Heart left ventricle (tissue), 16 donors: ENCODE measurements around the gene PLA2R1. TPM values are rescaled to one million over a fixed set of nuclear protein-coding genes. Genes with fewer than 3 reads are reported as not detected.

Experiments used
- ATAC-seq, 4 donors: fragments of 200-7000 bp; cut with Tn5 transposase; one replicate each; pipeline ENCODE4 v1.9.1; 2020 to 2022; ENCODE audit warnings: moderate library complexity in 4 of 4, mild to moderate bottlenecking in 3 of 4, moderate number of reproducible peaks in 1 of 4
- DNase-seq, 5 donors: peaks; one replicate each; pipeline ENCODE4 v3.0.0-alpha.2; 2020
- H3K27ac ChIP-seq, 12 donors: fragments of 200-600 bp; sonication (generic) in 4 of 12; one replicate each; pipeline versions ENCODE4 v1.5.0 to v1.8.0; 2016 to 2022; ENCODE audit warnings: mild to moderate bottlenecking in 2 of 12
- H3K27me3 ChIP-seq, 9 donors: fragments of 200-600 bp; sonication (generic) in 2 of 9; one replicate each; pipeline versions ENCODE4 v1.5.1 to v1.8.0; 2016 to 2022; ENCODE audit warnings: mild to moderate bottlenecking in 3 of 9
- H3K36me3 ChIP-seq, 9 donors: fragments of 200-600 bp; sonication (generic) in 2 of 9; one replicate each; pipeline versions ENCODE4 v1.5.0 to v1.8.0; 2018 to 2022; ENCODE audit warnings: mild to moderate bottlenecking in 2 of 9
- H3K4me1 ChIP-seq, 12 donors: fragments of 200-600 bp; sonication (generic) in 4 of 12; one replicate each; pipeline versions ENCODE4 v1.5.0 to v1.8.0; 2016 to 2022; ENCODE audit warnings: mild to moderate bottlenecking in 3 of 12
- H3K4me3 ChIP-seq, 12 donors: fragments of 200-600 bp; sonication (generic) in 4 of 12; one replicate each; pipeline versions ENCODE4 v1.5.0 to v1.8.0; 2017 to 2022; ENCODE audit warnings: mild to moderate bottlenecking in 9 of 12, moderate library complexity in 4 of 12
- H3K9me3 ChIP-seq, 12 donors: fragments of 200-600 bp; sonication (generic) in 4 of 12; one replicate each; pipeline versions ENCODE4 v1.5.0 to v1.8.0; 2016 to 2022; ENCODE audit warnings: mild to moderate bottlenecking in 1 of 12
- CTCF ChIP-seq, 12 donors: fragments of 200-600 bp; sonication (generic) in 4 of 12; IDR thresholded peaks; one replicate each; pipeline versions ENCODE4 v1.5.0 to v1.8.0; 2018 to 2022; ENCODE audit warnings: antibody characterized with exemption in 12 of 12, mild to moderate bottlenecking in 5 of 12
- POLR2A ChIP-seq, 2 donors: fragments of 450-650 bp; IDR thresholded peaks; one replicate each; pipeline ENCODE4 v1.6.1; 2017; ENCODE audit warnings: antibody characterized with exemption in 2 of 2, mild to moderate bottlenecking in 2 of 2, moderate library complexity in 2 of 2
- WGBS, 4 donors: extraction: QIAGEN DNeasy Blood & Tissue Kit in 2 of 4; methylation state at CpG; one replicate each; pipeline versions ENCODE4 v1.1.5 to v1.1.7; 2013 to 2018; 5-methylcytosine and 5-hydroxymethylcytosine counted together
- intact Hi-C, 10 donors: fragments of 100-400 bp; cut with DNase I; formaldehyde crosslinking; loops; one replicate each; pipeline versions ENCODE4 v1.11.1 to v1.14.2; 2022
- polyA plus RNA-seq, 2 donors: library from polyadenylated mRNA; stranded (reverse); fragments of 200-250 nt; gene quantifications; one replicate each; pipeline ENCODE4 v1.2.3, GENCODE V29; 2013
- total RNA-seq, 9 donors: library from RNA; depleted of rRNA in 2 of 9; stranded (reverse); fragments of >200 nt in 2 of 9; fragmentation: NEBNext Ultra II Directional in 3 of 9; extraction: Animal tissue kit (Norgen Biotek cat#: 25700) in 3 of 9; gene quantifications; one replicate each; pipeline versions ENCODE4 v1.1.0 to v1.2.4, GENCODE V29; 2016 to 2023
- donor health status: ischemic (EF 13 %, LVEDD 7.1; RV severe dilation, severe dysfunction).
- donor health status: healthy with polysubstance abuse.
- donor health status: DM: no; HTN: yes; CAD: no.
- donor health status: DM: no; HTN: no; CAD: no.
- donor health status: ischemic (EF 25% LVEDD 6.9; RV normal size, moderate dysfunction).
- donor health status: ischemic (EF 25% LVEDD 5.7; RV mildly dilated, moderate dysfunction).
- donor health status: healthy.
- donor health status: DM: yes; HTN: yes; CAD: no.
- donor health status: ischemic (EF 35%, LVEDD 5.7; RV mildly dilated, moderate dysfunction).
- donor health status: nonischemic (EF 11% LVEDD 7.7; RV severe dilation, severe dysfunction).
- donor health status: DM: yes; HTN: yes; CAD: no.
- donor health status: PGD.
- donor health status: ischemic (EF 29% LVEDD 5.4; RV normal size, mild dysfunction).
- donor health status: nonischemic (EF 23%, LVEDD 6.1; RV moderate dilation, normal function).

PLA2R1 gene
- total and polyA plus RNA-seq, 11 donors, result 0.36 to 4.7 (median 2.1) TPM

- no peak overlapping the region for H3K27ac ChIP-seq
- no peaks in the 10 kb centered on the region for H3K27me3 ChIP-seq
- peaks cover 0 to 19% (median 0%) of the 10 kb centered on the region in 12 donors for H3K9me3 ChIP-seq
- no peak overlapping the region for H3K4me3 ChIP-seq
- no peak for ATAC-seq
- whole genome bisulfite sequencing, 4 donors, result 88 to 97% (median 93%) methylated on average over 1 of the region's 1 CpG
- H3K4me1 ChIP-seq, result no peaks in the 10 kb centered on the region
- intact Hi-C loops, result no loop called here
- TF ChIP-seq CTCF (IDR thresholded peaks at IDR 0.05), result no peak
- H3K36me3 ChIP-seq, result no peaks in the 10 kb centered on the region
- DNase-seq, result no peak
Observed at GRCh38 chr2:160097326-160097725, 34.9 kb upstream of the PLA2R1 start.

DNA sequence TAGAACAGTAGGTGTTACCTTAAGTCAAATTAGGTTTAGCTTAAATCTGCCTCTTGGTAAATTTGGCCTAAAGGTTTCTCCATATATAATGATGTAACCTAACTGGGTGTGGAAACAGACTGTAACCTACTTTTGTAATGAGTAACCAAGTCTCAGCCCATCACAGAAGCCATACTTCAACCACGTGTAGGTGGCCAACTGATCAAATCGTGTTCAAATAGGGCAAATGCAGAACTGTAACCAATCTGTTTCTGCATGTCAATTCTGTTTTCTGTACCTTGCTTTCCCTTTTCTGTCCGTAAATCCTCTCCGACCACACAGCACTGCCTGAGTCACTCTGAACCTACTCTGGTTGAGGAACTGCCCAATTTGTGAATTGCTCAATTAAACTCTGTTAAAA is 34.0 kb upstream of the PLA2R1 start:
- Histone ChIP-seq H3K36me3 (no peaks in the 10 kb centered on the region), H3K9me3 (peaks cover 0 to 26% (median 0%) of the 10 kb centered on the region in 12 donors), H3K4me1 (no peaks in the 10 kb centered on the region), H3K4me3 (no peak overlapping the region), H3K27ac (no peak overlapping the region), H3K27me3 (no peaks in the 10 kb centered on the region)
- ATAC-seq, result no peak
- TF ChIP-seq POLR2A (IDR thresholded peaks at IDR 0.05) (no peak), CTCF (IDR thresholded peaks at IDR 0.05) (no peak)
- intact Hi-C loops, result no loop called here
- 80 to 91% (median 87%) methylated on average over 4 of the region's 4 CpGs for WGBS, 4 donors
- no peak for DNase-seq

- intact Hi-C loops, result no loop called here
- no peaks in the 10 kb centered on the region for H3K27me3 ChIP-seq
- DNase-seq (no peak), ATAC-seq (no peak)
- no peaks in the 10 kb centered on the region for H3K4me1 ChIP-seq
- TF ChIP-seq POLR2A (IDR thresholded peaks at IDR 0.05), result no peak
- TF ChIP-seq CTCF (IDR thresholded peaks at IDR 0.05), result no peak
- 79 to 89% (median 86%) methylated on average over 4 of the region's 4 CpGs for WGBS, 4 donors
- no peak overlapping the region for H3K4me3 ChIP-seq
- peaks cover 1 to 65% (median 27%) of the 10 kb centered on the region in 12 donors for H3K9me3 ChIP-seq
- no peak overlapping the region for H3K27ac ChIP-seq
- no peaks in the 10 kb centered on the region for H3K36me3 ChIP-seq
Observed at GRCh38 chr2:160092445-160092844, 30.0 kb upstream of the PLA2R1 start.

- Histone ChIP-seq H3K27ac (no peak overlapping the region), H3K27me3 (no peaks in the 10 kb centered on the region), H3K9me3 (peaks cover 5 to 75% (median 38%) of the 10 kb centered on the region in 12 donors), H3K36me3 (no peaks in the 10 kb centered on the region), H3K4me1 (no peaks in the 10 kb centered on the region), H3K4me3 (no peak overlapping the region)
- TF ChIP-seq POLR2A (IDR thresholded peaks at IDR 0.05) (no peak), CTCF (IDR thresholded peaks at IDR 0.05) (no peak)
- intact Hi-C loops, result no loop called here
- ATAC-seq (no peak), DNase-seq (no peak)
Observed at GRCh38 chr2:160091381-160091780, 29.0 kb upstream of the PLA2R1 start.
